ENCODE results near the gene ALDH4A1. TPM values are rescaled to one million over a fixed set of nuclear protein-coding genes. Genes with fewer than 3 reads are reported as not detected.

The ALDH4A1 gene
- total and polyA plus RNA-seq, 4 donors, result 4.8 to 12.7 (median 9.5) TPM

DNA sequence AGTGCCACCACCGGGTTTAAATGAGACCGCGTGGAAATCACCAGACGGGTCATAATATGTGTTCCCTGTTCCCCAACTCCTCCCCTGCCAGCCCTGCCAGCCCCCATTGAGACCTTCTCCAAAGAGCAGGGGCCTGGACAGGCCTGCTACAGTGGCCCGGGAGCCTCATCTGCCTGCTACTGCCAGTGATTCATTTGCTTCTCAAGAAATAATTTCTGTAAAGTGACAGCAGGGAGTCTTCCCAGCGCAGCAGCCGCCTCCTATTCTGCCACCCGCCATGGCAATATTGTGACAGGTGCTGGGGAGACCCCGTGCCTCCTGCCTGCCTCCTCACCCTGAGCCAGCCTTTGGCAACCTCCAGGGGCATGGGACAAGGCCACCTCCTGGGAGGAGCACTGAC is 45.2 kb upstream of the ALDH4A1 start:
- ATAC-seq (ENCODE audit: low FRiP score), result no peak
- 77 to 80% methylated on average over 9 of the region's 9 CpGs for WGBS, 2 donors
- no peak overlapping the region for H3K4me3 ChIP-seq (ENCODE audit: low read length in 2 of 2)
- H3K9me3 ChIP-seq (ENCODE audit: control insufficient read depth, low read length), result no peaks in the 10 kb centered on the region
- no peak for DNase-seq
- H3K27ac ChIP-seq (ENCODE audit: low read depth in 1 of 2, low read length in 2 of 2), result peak overlapping the region in 1 of 2 donors; percentile 35
- H3K36me3 ChIP-seq (ENCODE audit: control insufficient read depth in 1 of 2, insufficient read depth in 2 of 2, low read length in 1 of 2), result no peaks in the 10 kb centered on the region
- no peaks in the 10 kb centered on the region for H3K27me3 ChIP-seq (ENCODE audit: control insufficient read depth in 1 of 2, insufficient read depth in 2 of 2, low read length in 1 of 2)
- intact Hi-C loops (cut with DNase I), result no loop called here
- peaks cover 0 to 8% of the 10 kb centered on the region in 2 donors for H3K4me1 ChIP-seq (ENCODE audit: control insufficient read depth in 1 of 2, insufficient read depth in 2 of 2, low read length in 2 of 2)

DNA sequence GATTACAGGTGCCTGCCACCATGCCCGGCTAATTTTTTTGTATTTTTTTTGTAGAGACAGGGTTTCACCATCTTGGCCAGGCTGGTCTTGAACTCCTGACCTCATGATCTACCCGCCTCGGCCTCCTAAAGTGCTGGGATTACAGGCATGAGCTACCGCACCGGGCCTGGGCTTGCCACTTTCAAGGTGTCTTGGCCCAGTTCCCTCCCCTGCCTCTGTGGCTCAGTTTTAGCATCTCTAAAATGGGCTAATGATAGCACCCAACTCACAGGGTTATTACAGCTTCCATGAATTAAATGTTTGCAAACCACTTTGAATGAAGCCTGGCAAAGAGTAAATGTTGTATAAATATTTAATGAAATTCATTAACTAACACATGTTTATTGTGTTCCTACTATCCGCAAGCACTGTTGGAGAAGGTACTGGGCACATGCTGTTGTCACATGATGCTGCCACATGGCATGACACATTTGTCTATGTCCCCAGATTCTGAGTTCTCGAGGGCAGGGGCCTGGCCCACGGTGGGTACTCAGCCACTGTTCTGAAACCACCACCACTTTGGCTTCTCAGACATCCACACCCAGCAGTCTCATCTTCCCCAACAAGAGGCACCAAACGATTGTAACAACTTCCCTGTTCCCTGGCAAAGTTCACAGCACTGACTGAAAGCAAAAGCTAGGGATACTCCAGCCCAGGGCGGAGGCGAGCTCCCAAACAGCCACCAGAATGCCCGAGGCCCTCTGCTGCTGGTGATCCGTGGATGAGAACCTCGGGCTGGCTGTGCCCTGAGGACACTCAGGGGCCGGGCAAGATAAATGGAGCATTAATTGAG is 44.4 kb upstream of the ALDH4A1 start:
- Histone ChIP-seq H3K4me1 (ENCODE audit: control insufficient read depth in 1 of 2, insufficient read depth in 2 of 2, low read length in 2 of 2) (peaks cover 0 to 8% of the 10 kb centered on the region in 2 donors), H3K9me3 (ENCODE audit: control insufficient read depth, low read length) (no peaks in the 10 kb centered on the region), H3K27ac (ENCODE audit: low read depth in 1 of 2, low read length in 2 of 2) (no peak overlapping the region), H3K4me3 (ENCODE audit: low read length in 2 of 2) (no peak overlapping the region), H3K36me3 (ENCODE audit: control insufficient read depth in 1 of 2, insufficient read depth in 2 of 2, low read length in 1 of 2) (no peaks in the 10 kb centered on the region), H3K27me3 (ENCODE audit: control insufficient read depth in 1 of 2, insufficient read depth in 2 of 2, low read length in 1 of 2) (no peaks in the 10 kb centered on the region)
- DNase-seq, result no peak
- intact Hi-C loops (cut with DNase I), result no loop called here
- no peak for ATAC-seq (ENCODE audit: low FRiP score)
- WGBS, 2 donors, result 67 to 74% methylated on average over 15 of the region's 15 CpGs

DNA sequence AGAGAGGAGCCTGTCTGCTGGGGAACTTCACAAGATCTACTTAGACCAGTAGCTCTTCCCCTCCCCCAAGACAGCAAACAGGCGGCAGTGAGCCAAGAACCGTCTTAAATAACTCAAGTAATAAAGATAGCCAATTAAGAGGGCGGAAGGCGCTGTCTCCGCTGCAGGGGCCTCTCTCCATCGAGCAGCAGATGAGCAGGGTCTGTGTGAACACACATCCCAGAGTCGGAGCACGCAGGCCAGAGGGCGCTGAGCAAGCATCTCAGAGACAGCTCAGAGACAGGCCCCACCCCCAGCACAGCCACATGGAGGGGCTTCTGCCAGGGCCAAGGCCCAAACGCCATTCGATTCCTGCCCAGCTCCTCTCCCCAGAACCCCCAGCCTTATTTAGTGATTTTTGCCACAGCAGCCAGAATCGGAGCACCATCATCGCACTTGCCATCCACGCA is 43.1 kb upstream of the ALDH4A1 start:
- DNase-seq (no peak), ATAC-seq (ENCODE audit: low FRiP score) (no peak)
- 76 to 78% methylated on average over 14 of the region's 14 CpGs for WGBS, 2 donors
- H3K27ac ChIP-seq (ENCODE audit: low read depth in 1 of 2, low read length in 2 of 2), result no peak overlapping the region
- intact Hi-C loops (cut with DNase I), result no loop called here
- H3K36me3 ChIP-seq (ENCODE audit: control insufficient read depth in 1 of 2, insufficient read depth in 2 of 2, low read length in 1 of 2), result no peaks in the 10 kb centered on the region
- H3K9me3 ChIP-seq (ENCODE audit: control insufficient read depth, low read length), result no peaks in the 10 kb centered on the region
- no peak overlapping the region for H3K4me3 ChIP-seq (ENCODE audit: low read length in 2 of 2)
- no peaks in the 10 kb centered on the region for H3K27me3 ChIP-seq (ENCODE audit: control insufficient read depth in 1 of 2, insufficient read depth in 2 of 2, low read length in 1 of 2)
- peaks cover 3 to 8% of the 10 kb centered on the region in 2 donors for H3K4me1 ChIP-seq (ENCODE audit: control insufficient read depth in 1 of 2, insufficient read depth in 2 of 2, low read length in 2 of 2)

DNA sequence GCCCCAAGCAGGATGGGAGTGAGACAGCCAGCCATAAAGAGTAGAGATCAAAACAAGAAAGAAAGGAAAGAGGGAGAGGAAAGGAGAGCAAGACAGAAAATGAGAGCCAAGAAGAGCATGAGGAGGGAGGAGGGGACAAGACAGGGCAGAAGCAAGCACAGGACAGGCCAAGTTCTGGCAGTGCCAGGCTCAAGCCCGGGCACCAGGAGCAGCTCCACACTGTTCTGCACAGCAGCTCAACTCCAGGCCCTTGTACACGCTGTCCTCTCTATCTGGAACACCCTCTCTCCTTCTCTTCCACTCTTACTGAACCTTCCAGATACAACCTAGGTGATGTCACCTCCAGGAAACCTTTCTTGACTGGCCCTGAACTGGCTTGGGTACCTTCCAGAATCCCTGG is 42.5 kb upstream of the ALDH4A1 start:
- Histone ChIP-seq H3K27me3 (ENCODE audit: control insufficient read depth in 1 of 2, insufficient read depth in 2 of 2, low read length in 1 of 2) (no peaks in the 10 kb centered on the region), H3K27ac (ENCODE audit: low read depth in 1 of 2, low read length in 2 of 2) (no peak overlapping the region), H3K9me3 (ENCODE audit: control insufficient read depth, low read length) (no peaks in the 10 kb centered on the region), H3K4me3 (ENCODE audit: low read length in 2 of 2) (no peak overlapping the region), H3K36me3 (ENCODE audit: control insufficient read depth in 1 of 2, insufficient read depth in 2 of 2, low read length in 1 of 2) (no peaks in the 10 kb centered on the region), H3K4me1 (ENCODE audit: control insufficient read depth in 1 of 2, insufficient read depth in 2 of 2, low read length in 2 of 2) (peaks cover 7 to 8% of the 10 kb centered on the region in 2 donors)
- 14 to 40% methylated on average over 2 of the region's 2 CpGs for WGBS, 2 donors
- ATAC-seq (ENCODE audit: low FRiP score) (no peak), DNase-seq (no peak)
- intact Hi-C loops (cut with DNase I), result no loop called here

DNA sequence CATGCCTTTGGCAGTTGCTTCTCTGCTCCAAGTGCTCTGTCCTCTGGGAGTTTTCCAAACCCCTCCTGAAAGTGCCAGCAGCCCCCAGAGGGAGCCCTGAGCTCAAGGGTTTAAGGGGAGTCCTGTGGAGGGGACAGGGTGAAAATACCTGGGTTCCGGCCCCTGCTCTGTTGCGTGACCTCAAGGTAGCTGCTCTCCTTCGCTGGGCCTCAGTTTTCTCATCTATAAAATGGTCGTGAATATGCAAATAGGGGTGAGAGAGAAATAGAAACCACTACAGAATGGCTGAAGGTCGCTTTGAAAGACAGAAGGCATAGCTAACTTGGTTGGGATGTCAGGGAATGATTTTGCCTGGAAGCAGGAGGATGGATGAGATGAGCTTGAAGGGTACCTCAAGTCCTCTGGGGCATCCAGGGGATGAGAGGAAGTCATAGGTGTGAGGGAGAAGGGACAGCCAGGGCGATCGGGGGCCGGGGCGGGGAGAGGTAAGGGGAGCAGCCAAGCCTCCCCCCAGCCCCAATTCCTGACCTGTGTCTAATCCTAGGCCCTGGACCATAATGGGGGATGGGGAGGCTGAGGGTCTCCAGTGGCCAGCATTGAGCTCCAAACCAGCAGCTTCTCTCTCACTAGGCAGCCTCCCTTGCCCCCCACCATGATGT is 41.7 kb upstream of the ALDH4A1 start:
- no peaks in the 10 kb centered on the region for H3K9me3 ChIP-seq (ENCODE audit: control insufficient read depth, low read length)
- no peak overlapping the region for H3K27ac ChIP-seq (ENCODE audit: low read depth in 1 of 2, low read length in 2 of 2)
- peaks cover 5 to 7% of the 10 kb centered on the region in 2 donors for H3K4me1 ChIP-seq (ENCODE audit: control insufficient read depth in 1 of 2, insufficient read depth in 2 of 2, low read length in 2 of 2)
- no peaks in the 10 kb centered on the region for H3K27me3 ChIP-seq (ENCODE audit: control insufficient read depth in 1 of 2, insufficient read depth in 2 of 2, low read length in 1 of 2)
- WGBS, 2 donors, result 93% methylated on average over 9 of the region's 9 CpGs
- no peak overlapping the region for H3K4me3 ChIP-seq (ENCODE audit: low read length in 2 of 2)
- intact Hi-C loops (cut with DNase I), result no loop called here
- DNase-seq, result no peak
- no peak for ATAC-seq (ENCODE audit: low FRiP score)
- H3K36me3 ChIP-seq (ENCODE audit: control insufficient read depth in 1 of 2, insufficient read depth in 2 of 2, low read length in 1 of 2), result no peaks in the 10 kb centered on the region

DNA sequence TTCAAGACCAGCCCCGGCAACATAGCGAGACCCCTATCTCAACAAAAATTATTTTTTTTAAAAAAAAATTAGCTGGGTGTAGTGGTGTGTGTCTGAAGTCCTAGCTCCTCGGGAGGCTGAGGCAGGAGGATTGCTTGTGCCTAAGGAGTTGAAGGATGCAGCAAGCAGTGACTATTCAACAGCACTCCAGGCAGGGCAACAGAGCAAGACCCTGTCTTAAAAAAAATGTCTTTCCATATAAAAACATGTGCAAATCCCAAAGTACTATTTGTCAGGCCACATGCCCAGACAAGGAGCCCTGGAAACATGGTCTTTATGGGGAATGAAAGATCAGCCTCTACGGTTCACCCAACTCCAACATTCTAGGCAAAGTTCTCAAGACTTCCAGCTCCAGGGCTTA is 40.8 kb upstream of the ALDH4A1 start:
- Histone ChIP-seq H3K27ac (ENCODE audit: low read depth in 1 of 2, low read length in 2 of 2) (no peak overlapping the region), H3K9me3 (ENCODE audit: control insufficient read depth, low read length) (no peaks in the 10 kb centered on the region), H3K36me3 (ENCODE audit: control insufficient read depth in 1 of 2, insufficient read depth in 2 of 2, low read length in 1 of 2) (no peaks in the 10 kb centered on the region), H3K4me1 (ENCODE audit: control insufficient read depth in 1 of 2, insufficient read depth in 2 of 2, low read length in 2 of 2) (peaks cover 5 to 7% of the 10 kb centered on the region in 2 donors), H3K27me3 (ENCODE audit: control insufficient read depth in 1 of 2, insufficient read depth in 2 of 2, low read length in 1 of 2) (no peaks in the 10 kb centered on the region), H3K4me3 (ENCODE audit: low read length in 2 of 2) (no peak overlapping the region)
- ATAC-seq (ENCODE audit: low FRiP score) (no peak), DNase-seq (no peak)
- intact Hi-C loops (cut with DNase I), result no loop called here
- WGBS, 2 donors, result 92 to 93% methylated on average over 4 of the region's 4 CpGs

DNA sequence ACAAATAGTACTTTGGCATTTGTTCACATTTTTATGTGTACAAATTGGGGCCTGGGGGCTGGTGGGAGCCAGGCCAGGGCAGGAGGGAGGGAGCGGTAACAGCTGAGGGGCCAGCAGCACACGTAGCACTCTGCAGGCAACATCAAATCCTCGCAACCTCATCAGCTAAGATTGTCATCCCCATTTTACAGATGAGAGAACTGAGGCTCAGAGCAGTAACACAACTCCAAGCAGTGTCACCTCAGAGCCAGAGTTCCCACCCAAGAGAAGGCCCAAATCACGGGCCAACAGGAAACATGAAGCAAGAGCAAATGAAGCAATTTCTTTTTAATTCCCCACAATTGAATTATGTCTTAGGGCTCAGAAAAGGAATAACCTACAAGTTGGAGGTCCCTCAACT is 40.0 kb upstream of the ALDH4A1 start:
- no peaks in the 10 kb centered on the region for H3K9me3 ChIP-seq (ENCODE audit: control insufficient read depth, low read length)
- no peak for DNase-seq
- intact Hi-C loops (cut with DNase I), result no loop called here
- 81 to 85% methylated on average over 4 of the region's 4 CpGs for WGBS, 2 donors
- H3K4me3 ChIP-seq (ENCODE audit: low read length in 2 of 2), result no peak overlapping the region
- H3K4me1 ChIP-seq (ENCODE audit: control insufficient read depth in 1 of 2, insufficient read depth in 2 of 2, low read length in 2 of 2), result peaks cover 5 to 7% of the 10 kb centered on the region in 2 donors
- no peak for ATAC-seq (ENCODE audit: low FRiP score)
- H3K27me3 ChIP-seq (ENCODE audit: control insufficient read depth in 1 of 2, insufficient read depth in 2 of 2, low read length in 1 of 2), result no peaks in the 10 kb centered on the region
- no peak overlapping the region for H3K27ac ChIP-seq (ENCODE audit: low read depth in 1 of 2, low read length in 2 of 2)
- H3K36me3 ChIP-seq (ENCODE audit: control insufficient read depth in 1 of 2, insufficient read depth in 2 of 2, low read length in 1 of 2), result no peaks in the 10 kb centered on the region

DNA sequence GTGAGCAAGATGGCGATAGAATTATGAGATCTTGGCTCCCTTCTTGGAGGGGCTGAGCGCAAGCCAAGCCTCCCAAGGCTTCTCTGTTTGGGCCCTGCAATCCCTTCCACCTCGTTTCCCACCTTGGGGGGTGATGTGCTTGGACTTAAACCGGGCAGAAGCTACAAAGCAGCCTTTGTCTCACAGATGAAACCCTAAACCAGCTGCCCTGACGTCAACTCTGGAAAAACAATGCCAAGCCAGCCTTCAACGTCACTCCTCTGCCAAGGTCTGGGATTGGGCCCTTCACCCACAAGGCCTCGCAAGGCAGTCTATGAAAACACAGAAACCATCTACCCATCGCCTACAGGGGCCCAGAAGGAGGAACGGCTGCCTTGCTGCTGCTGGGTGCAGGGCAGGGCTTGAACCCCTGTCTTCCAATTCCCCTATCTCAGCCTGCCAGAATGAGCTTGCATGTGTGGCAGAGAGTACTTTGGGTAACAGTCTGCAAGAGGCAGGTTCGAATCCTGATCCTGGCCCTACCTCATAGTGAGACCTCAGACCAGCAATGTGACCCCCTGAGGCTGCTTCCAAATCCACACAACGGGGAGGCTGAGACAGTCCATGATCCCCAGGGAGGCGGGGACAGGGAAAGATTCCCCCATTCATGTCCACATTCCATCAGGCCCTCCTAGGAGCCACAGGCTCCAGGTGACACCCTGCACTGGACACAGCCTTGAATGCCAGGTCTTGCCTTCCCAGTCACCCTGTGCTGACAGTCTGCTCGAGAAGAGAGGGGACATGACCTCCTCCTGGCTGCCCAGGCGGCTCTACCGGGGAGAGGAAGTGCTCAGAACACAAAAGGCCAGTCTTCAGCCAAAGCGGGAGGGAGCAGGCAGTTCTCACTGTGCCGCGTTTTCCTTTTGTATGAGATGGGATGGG is 39.1 kb upstream of the ALDH4A1 start:
- ATAC-seq (ENCODE audit: low FRiP score) (no peak), DNase-seq (no peak)
- intact Hi-C loops (cut with DNase I), result no loop called here
- no peak overlapping the region for H3K27ac ChIP-seq (ENCODE audit: low read depth in 1 of 2, low read length in 2 of 2)
- peaks cover 5 to 7% of the 10 kb centered on the region in 2 donors for H3K4me1 ChIP-seq (ENCODE audit: control insufficient read depth in 1 of 2, insufficient read depth in 2 of 2, low read length in 2 of 2)
- WGBS, 2 donors, result 31 to 33% methylated on average over 18 of the region's 18 CpGs
- no peaks in the 10 kb centered on the region for H3K27me3 ChIP-seq (ENCODE audit: control insufficient read depth in 1 of 2, insufficient read depth in 2 of 2, low read length in 1 of 2)
- no peaks in the 10 kb centered on the region for H3K9me3 ChIP-seq (ENCODE audit: control insufficient read depth, low read length)
- no peaks in the 10 kb centered on the region for H3K36me3 ChIP-seq (ENCODE audit: control insufficient read depth in 1 of 2, insufficient read depth in 2 of 2, low read length in 1 of 2)
- H3K4me3 ChIP-seq (ENCODE audit: low read length in 2 of 2), result no peak overlapping the region
